HT1080 (cell line): Measurements from ENCODE around the gene PHETA2. TPM values are rescaled to one million over a fixed set of nuclear protein-coding genes. Genes with fewer than 3 reads are reported as not detected.

Experiments used
- DNase-seq: peaks from one replicate; pipeline ENCODE4 v3.0.0-alpha.2; 2015; ENCODE audit warnings: low read depth
- polyA plus RNA-seq, 2 experiments: library from polyadenylated mRNA; depleted of rRNA; stranded (reverse); fragments of >200 nt; gene quantifications; 2 replicates each; pipeline ENCODE4 v1.2.3, GENCODE V29; 2015
- total RNA-seq: library from RNA; depleted of rRNA; stranded (reverse); fragments of >200 nt; shearing (Covaris generic); gene quantifications from 2 replicates; pipeline ENCODE4 v1.2.3, GENCODE V29; 2014; rRNA removed

The PHETA2 gene, protein sequence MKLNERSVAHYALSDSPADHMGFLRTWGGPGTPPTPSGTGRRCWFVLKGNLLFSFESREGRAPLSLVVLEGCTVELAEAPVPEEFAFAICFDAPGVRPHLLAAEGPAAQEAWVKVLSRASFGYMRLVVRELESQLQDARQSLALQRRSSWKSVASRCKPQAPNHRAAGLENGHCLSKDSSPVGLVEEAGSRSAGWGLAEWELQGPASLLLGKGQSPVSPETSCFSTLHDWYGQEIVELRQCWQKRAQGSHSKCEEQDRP
- total RNA-seq, result not detected in 2 replicates
- 0.09 and 0.28 TPM in 2 replicates for polyA plus RNA-seq (2015; cell fraction: cytosol; rRNA removed)
- 0.10 and 0.23 TPM in 2 replicates for polyA plus RNA-seq (2015; cell fraction: nucleus; rRNA removed)

DNA sequence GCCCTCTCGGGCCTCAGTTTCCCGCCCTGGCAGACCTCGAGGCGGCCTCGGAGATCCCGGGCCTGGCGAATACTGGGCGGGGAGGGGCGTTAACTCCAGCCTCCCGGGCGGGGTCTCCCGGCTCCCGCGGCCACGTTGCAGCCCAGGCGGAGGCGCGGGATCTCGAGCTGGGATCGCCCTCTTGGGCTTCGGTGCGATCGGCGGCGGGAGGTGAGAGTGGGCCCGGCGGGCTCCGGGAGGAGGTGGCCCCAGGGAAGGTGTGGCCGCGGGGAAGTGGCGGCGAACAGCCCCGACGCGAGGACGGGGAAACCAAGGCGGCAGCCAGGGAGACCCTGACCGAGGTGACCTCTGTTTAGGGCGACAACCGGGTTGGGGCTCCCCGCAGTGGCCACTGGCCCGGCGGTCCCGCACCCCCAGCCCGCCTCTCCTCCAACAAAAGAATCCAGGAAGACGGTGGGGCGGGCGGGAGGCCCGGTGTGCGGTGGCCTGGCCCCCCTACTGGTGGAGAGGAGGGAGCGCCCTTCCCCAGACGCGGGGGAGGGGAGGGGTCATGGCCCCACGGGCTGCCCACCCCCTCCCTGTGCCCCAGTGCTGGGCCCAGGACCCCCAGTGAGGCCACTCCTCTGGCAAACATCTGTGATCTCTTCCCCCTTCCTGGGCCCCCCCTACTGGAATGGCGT is at the start of gene PHETA2:
Gene PHETA2 (plus strand): TSS at position 117 of the 680 bp plus-strand sequence. CDS start 3,046 bp downstream, outside the sequence.
- DNase-seq, result no peak

GRCh38 chr22:42025421-42025820 is 48.6 kb upstream of the PHETA2 start:
- no peak for DNase-seq

GRCh38 chr22:42026705-42027104 is 47.3 kb upstream of the PHETA2 start:
- no peak for DNase-seq

DNA sequence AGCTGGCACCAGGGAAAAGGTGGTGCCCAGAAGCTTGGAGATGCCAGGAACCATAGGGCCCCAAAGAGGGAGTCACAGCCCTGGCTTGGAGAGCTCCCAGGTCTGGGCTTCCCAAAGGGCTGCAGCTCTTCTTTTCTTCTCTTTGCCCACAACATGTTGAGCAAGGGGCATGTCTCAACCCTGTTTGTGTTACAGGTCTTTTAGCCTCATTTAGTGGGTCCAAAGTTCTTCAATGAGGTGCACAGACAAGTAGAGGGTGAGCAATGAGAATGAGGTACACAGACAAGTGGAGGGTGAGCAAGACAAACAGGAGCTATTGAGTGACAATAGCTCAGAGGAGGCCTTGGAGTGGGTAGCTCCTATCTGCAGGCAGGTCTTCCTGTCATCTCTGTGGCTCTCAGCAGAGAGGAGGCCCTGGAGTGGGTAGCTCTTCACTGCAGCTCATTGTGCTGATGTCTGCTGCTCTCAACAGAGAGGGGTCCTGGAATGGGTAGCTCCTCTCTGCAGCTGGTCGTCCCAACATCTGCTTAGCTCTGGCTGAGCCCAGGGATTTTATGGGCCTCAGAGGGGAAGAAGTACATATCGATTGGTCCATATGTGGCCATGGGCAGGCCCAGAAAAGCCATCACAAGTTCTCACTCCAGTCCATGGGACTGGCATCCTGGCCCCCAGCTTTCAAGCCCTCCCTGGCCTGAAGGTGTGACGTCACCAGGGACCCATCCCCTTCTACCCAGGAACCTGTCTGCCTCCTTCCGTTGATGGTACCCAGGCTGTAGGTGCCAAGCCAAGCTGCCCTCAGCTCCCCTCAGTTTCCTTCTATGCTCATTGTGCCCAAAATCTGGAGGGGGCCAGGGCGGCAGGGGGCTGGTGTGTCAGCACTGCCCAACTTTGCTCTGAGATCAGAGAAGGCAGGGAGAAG is 40.5 kb upstream of the PHETA2 start:
- no peak for DNase-seq

DNA sequence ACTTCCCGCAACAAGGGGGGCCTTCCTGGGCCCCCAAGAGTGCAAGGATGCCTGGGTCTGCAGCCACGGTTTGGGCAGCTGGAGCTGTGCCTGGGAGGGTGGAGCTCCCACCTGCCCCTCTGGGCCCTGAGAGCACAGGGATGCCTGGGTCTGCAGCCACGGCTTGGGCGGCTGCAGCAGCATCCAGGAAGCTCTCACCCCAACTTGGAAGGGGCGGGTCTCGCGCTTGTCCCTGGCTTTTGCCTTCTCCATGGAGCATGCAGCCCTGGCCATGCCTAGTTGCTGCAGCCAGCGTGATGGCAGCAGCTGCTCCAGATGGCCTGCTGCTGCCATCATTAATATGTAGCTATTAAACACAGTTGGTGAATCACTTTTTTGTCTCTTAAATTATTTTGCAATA is 38.8 kb upstream of the PHETA2 start:
- no peak for DNase-seq

DNA sequence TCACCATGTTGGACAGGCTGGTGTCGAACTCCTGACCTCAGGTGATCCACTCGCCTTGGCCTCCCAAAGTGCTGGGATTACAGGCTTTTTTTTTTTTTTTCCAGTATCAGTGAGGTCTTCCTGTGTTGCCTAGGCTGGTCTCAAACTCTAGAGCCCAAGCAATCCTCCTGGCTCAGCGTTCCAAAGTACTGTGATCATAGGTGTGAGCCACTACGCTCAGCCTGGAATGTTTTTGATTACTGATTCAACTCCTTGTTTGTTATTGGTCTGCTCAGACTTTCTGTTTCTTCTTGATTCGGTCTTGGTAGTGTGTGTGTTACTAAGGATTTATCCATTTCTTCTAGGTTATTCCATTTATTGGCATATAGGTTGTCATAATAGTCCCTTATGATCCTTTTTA is 34.8 kb upstream of the PHETA2 start:
- DNase-seq, result no peak

- no peak for DNase-seq
These were observed 32.3 kb upstream of the PHETA2 start for GRCh38 chr22:42041784-42042183.

DNA sequence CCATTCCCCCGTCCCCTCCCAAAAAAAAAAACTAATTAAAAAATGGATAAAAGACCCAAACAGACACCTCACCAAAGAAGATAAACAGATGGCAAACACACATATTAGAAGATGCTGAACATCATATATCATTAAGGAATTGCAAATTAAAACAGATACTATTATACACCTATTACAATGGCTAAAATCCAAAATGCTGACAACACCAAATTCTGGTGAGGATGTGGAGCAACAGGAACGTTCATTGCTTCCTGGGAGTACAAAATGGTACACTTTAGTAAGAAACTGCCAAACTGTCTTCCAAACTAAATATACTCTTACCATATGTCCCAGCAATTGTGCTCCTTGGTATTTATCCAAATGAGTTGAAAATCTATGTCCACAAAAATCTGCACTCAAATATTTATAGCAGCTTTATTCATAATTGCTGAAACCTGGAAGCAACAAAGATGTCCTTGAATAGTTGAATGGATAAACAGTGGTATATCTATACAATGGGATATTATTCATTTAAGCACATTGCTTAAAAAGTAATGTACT is 23.3 kb upstream of the PHETA2 start:
- DNase-seq, result no peak

DNA sequence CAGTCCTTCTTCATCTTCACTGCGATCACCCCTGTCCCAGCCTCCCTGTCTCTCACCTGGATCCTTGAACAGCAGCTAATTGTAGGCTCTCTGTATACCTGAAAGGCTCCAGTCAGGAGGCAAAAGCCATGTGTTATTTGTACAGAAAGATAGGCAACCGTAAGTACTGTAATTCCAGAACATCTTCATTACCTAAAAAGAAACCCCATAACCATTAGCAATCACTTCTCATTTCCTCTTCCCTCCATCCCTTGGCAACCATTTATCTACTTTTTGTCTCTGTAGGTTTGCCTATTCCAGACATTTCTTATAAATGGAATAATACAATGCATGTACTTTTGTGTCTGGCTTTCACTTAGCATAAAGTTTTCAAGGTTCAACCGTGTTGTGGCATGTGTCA is 21.3 kb upstream of the PHETA2 start:
- DNase-seq, result no peak

DNA sequence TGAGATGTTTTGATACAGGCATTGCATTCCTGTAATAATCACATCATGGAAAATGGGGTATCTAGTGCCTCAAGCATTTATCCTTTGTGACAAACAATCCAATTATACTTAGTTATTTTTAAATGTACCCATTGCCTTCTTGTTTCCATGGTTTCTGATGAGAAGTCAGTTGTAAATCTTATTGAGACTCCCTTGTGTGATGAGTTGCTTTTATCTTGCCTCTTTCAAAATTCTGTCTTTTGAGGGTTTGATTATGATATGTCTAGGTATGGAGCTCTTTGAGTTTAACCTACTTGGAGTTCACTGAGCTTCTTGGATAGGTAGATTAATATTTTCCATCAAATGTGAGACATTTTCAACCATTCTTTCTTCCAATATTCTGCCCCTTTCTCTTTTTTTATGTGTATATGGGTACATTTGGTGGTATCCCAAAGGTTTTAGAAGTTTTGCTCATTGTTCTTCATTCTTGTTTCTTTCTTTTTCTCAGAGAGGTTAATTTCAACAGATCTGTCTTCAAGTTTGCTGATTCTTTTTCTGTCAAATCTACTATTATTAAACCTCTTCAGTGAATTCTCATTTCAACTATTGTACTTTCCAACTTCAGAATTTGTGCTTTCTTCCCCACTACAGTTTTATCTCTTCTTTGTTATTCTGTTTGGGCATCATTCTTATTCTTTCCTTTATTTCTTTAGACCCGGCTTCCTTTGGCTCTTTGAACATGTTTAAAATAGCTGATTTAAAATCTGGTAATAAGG is 17.1 kb upstream of the PHETA2 start:
- DNase-seq, result no peak

GRCh38 chr22:42060489-42060888 is 13.6 kb upstream of the PHETA2 start:
- no peak for DNase-seq

- DNase-seq, result no peak
These were observed 13.0 kb upstream of the PHETA2 start for GRCh38 chr22:42061041-42061440.

GRCh38 chr22:42062506-42063170 is 11.4 kb upstream of the PHETA2 start:
- DNase-seq, result no peak

- DNase-seq, result no peak
These were observed 9.4 kb upstream of the PHETA2 start for GRCh38 chr22:42064629-42065028.

- no peak for DNase-seq
These were observed 8.5 kb upstream of the PHETA2 start for GRCh38 chr22:42065438-42066125.

DNA sequence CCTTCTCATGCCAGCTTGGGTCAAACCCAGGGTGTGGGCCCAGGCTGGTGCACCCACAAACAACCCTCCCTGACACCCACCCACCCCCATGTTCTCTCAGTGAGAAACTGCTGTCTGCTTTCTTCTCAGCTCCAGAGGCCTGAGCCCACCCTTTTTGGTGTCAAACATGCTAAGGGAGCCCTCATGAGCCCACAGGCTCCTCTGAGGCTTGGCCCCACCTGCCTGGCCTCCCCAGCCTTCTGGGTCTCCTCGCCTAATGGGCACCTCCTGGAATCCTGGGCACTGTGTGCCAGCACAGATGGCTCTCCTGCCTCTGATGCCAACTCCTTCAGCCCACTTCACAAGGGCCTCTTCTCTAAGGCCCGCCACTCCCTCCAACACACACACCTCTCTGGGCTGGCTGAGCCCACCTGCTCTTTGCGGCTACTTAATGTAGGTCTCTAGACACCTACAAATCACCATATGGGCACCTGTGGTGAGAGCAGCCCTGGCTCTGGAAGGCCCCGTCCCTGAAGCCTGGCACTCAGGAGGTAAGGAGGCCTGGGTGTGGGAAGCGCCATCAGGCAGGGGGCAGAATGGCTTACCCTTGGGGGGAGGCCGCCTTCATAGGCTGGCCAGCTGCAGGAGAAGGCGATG is 7.8 kb upstream of the PHETA2 start:
- DNase-seq, result no peak

- DNase-seq, result no peak
These were observed 7.1 kb upstream of the PHETA2 start for GRCh38 chr22:42066937-42067336.

- no peak for DNase-seq
These were observed 6.3 kb upstream of the PHETA2 start for GRCh38 chr22:42067671-42068251.

DNA sequence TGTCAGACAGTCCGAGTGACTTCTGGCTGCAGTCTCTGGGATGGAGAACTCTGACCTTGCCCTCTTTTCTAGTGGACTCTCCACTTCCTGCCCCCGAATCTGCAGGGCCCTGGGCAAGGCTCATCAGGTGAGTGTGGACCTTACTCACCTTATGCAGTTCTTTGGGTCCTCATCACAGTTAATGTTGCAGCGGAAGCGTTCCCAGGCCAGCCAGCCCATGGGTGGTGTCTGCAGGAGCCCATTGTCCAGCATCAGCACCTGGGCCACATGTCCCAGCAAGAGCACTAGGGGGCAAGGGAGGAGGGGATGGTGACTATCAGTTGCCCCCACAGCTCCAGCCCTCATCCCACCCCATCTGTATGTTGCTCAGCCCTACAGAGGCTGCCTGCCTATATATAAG is 5.8 kb upstream of the PHETA2 start:
- no peak for DNase-seq
